Muscle of back (tissue), 11 donors: ENCODE measurements around the gene COL4A6. TPM values are rescaled to one million over a fixed set of nuclear protein-coding genes. Genes with fewer than 3 reads are reported as not detected.

Source experiments
- DNase-seq, 3 donors: peaks; one replicate each; pipeline versions ENCODE4 v3.0.0 to v3.0.0-alpha.2; 2013
- polyA plus RNA-seq, 10 donors: library from polyadenylated mRNA; unstranded; fragments of 120-200 nt; gene quantifications; one replicate each; pipeline ENCODE4 v1.2.1, GENCODE V29; 2013; ENCODE audit not compliant: insufficient read length in 10 of 10

Gene COL4A6
- polyA plus RNA-seq, 10 donors, result 1.2 to 4.6 (median 1.6) TPM

- DNase-seq, result no peak
Measured at GRCh38 chrX:108270739-108271396, 167.4 kb downstream of the COL4A6 start.

DNA sequence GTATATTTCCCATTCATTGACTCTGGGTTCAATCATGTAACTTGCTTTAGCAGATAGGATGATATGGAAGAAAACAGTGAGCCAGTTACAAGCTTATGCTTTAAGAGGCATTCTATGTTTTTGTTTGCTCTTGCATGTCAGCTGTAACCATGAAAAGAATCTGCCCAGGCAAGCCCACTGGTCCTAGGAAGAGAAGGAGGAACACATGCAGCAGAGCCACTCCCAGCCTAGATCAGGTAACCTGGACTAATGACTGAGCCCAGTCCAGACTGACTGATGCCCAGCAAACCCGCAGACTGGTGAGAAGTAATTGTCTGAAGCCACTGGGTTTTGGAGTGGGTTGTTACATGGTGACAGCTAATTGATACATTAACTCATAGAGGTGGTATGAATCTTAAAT is 167.9 kb downstream of the COL4A6 start:
- DNase-seq, result no peak

GRCh38 chrX:108268434-108269080 is 169.7 kb downstream of the COL4A6 start:
- DNase-seq, result no peak

DNA sequence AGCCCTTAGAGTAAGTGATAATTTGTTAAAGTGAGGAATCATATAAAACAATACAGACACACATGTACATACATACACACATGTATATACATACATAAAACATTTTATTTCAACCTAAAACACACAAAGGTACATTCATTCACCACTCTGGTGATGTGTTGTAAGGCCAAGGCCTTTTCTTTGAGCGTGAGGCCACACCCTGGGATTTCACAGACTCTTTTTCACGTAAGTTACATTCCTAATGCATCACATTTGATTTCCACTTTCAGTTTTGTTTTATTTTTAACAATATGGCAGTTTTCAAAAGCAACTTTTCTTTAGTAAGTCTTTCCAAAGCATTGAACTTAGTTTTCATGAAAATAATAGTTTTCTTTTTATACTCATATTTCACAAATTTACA is 170.7 kb downstream of the COL4A6 start:
- DNase-seq, result no peak

DNA sequence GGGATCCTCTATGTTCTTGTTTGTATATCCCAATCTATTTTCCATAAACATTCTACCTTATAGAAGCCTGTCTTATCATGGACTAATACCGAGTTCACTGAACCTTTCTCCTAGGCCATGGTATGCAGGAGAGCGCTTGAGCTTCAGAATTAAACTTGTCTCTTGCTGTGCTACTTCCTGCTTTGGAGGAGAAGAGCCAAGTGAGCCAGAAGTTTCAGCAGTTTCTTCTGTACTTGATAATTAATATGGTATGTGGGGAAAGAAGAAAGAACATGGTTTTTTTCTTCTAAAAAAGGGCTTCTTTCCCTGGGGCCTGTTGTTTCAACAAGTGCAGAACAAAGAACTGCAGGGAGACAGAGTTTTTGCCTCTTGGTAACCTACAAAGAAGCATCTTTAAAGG is 173.8 kb downstream of the COL4A6 start:
- DNase-seq, result no peak

- DNase-seq, result no peak
Measured at GRCh38 chrX:108261549-108262203, 176.5 kb downstream of the COL4A6 start.

DNA sequence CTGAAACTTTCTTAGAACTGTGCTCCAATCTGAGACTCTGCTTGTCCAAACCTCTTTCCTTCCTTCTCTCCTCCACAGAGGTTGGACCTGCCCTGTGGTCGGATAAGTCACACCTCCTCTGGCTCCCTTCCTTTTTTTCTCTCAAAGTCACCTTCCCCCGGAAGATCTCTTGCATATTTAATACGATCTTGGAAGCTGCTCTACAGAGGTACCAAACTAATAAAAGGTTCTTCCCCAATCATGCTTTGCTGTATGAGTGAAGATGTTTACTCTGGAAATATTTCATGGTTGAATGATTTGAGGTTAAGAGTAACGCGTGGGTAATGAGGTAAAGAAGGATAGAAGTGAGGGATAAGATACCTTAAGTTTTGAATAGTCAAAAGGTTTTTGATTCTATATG is 180.7 kb downstream of the COL4A6 start:
- no peak for DNase-seq

GRCh38 chrX:108254636-108255035 is 183.6 kb downstream of the COL4A6 start:
- DNase-seq, result no peak

DNA sequence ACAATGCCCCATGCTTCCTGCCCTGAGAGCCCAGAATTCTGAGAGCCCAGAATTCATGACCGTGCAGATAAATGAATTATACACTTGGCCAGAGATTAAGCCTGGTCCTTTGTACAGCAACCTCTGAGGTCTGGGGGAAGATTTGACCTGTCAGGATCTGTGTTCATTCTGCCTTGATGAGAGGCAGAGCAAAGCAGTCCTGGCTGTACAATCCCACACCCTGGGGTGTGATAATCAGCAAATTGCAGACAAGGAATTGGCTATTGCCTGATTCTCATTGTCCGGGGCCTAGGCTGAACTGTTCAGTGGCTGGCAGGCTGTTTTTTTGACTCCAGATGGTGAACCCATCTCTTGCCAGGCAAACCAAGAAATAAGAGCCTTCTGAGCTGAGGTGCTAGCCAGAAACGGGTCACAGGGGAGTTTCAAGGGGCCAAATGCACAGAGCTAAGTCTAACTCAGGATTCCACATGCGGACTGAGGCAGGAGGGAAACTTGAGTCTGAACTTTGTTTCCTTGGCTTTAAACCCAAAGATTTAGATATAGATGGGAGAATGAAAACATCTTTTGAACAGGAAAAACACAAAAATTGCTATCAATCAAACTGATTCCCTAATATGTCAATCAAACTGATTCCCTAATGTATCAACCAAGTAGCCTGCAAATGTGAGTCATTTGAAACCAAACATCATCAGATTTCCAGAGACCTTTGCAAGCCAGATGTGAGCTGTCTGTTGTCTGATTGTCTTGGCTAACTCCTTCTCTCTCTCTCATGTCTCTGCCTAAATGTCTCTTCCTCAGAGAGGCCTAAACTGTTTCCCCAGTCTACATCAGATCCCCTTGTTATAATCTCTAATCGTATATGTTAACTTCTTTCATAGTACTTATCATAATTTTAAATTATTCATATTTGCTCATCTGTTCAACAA is 187.3 kb downstream of the COL4A6 start:
- peak in 2 of 3 donors; percentile 3 to 30 for DNase-seq

DNA sequence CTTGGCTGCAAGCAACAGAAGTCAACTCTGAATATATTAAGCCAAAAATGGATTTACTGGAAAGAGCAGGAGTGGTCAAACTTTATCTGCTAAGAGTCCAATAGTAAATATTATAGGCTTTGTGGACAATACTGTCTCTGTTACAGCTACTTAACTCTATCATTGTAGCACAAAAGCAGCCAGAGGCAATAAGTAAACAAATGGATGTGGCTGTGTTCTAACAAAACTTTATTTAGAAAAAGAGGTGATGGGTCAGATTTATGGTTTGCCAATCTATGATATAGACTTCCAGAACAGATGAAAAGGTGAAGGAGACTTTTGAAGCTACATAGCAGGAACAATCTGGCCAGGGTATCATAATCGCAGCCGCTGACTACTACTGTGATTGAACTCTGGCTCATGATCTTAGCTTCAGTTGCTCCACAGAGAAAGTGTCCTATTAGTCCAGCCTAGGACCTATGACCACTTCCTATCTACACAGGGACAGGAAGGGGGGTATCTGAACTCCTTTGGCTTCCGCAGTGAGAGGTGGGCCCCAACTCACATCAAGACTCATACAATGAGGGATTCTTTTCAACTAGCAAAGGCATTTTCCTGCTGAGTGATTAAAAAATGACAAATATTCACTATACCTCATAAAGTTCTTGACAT is 191.8 kb downstream of the COL4A6 start:
- no peak for DNase-seq

DNA sequence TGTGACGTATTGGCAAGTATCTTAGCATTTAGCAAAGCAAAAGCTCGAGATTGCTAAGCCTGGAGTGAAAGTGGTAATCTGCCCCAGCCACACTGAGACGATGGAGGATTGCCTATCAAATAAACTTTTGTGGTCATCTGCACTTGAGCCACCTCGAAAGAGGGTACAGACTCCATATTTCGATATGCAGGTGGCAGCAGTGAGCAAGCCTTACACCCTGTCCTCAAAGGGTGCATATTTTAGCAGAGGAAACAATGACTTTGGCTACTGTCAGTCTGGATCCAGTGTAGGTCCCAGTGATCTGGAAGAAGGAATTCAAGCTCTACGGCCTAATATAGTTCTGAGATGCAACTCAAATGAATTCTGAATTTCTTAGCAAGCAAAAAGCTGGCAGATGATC is 192.8 kb downstream of the COL4A6 start:
- DNase-seq, result no peak

- no peak for DNase-seq
Measured at GRCh38 chrX:108235986-108236385, 202.2 kb downstream of the COL4A6 start.

- DNase-seq, result no peak
Measured at GRCh38 chrX:108230574-108230973, 207.6 kb downstream of the COL4A6 start.

GRCh38 chrX:108224727-108225621 is 213.2 kb downstream of the COL4A6 start:
- peak in 1 of 3 donors; percentile 45 for DNase-seq

GRCh38 chrX:108224218-108224617 is 214.0 kb downstream of the COL4A6 start:
- no peak for DNase-seq

DNA sequence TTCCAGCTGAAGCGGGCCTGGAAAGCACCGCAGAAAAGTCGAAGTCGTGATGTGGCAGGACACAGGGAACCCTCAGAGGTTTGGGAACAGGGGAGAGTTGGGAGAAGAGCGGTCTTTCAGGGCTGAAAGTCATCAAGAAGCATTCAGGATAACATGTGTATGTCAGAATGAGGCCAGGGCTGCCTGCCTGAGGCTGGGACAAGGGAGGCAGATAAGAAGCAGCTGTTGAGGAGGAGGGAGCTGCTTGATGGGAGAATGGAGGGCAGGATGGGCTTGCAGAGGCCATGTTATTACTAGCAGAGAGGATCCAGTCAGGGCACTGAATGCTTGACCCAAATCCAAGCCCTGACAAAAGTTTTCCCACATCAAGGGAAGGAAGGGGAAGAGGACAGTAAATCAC is 214.6 kb downstream of the COL4A6 start:
- no peak for DNase-seq

- DNase-seq, result peak in 2 of 3 donors; percentile 29 to 59
Measured at GRCh38 chrX:108221301-108221864, 216.8 kb downstream of the COL4A6 start.

GRCh38 chrX:108219949-108220601 is 218.1 kb downstream of the COL4A6 start:
- no peak for DNase-seq

DNA sequence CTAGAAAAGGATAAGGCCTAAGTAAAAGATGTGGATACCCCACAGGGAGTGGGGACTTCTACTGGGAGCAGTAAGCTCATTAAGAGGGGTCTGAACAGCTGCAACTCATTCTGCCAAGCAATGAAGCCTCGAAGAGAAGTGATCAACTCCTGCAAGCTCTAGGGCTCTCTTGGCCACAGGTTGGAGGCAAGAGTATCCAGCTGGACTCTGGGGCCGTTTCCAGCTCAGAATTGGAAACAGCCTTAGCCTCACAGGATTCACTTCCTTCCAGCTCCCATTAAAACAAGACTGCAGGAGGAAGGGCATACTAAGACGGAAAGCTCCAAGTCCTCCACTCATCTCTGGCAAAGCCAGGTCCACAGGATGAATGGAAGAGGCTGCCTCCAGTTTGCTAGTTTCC is 220.3 kb downstream of the COL4A6 start:
- DNase-seq, result peak in 2 of 3 donors; percentile 36 to 70
